ENCODE data around the gene LMAN1.

Gene LMAN1

GRCh38 chr18:59278793-59279192 lies 80.3 kb downstream of the LMAN1 start:
- Histone ChIP-seq H3K4ac (ENCODE audit: low read depth, low read length) (no peak overlapping the region), H3K79me1 (ENCODE audit: low read length) (no peaks in the 10 kb centered on the region), H4K91ac (ENCODE audit: low read depth, low read length) (no peak overlapping the region), H3K14ac (ENCODE audit: low read length) (no peak overlapping the region), H3K79me2 (ENCODE audit: control insufficient read depth, insufficient read depth, low read length, poor library complexity) (no peaks in the 10 kb centered on the region), H3K4me3 (ENCODE audit: low read depth, low read length) (no peak overlapping the region), H2BK120ac (ENCODE audit: insufficient read depth, low read length, poor library complexity) (no peak overlapping the region), H4K8ac (ENCODE audit: low read depth, low read length) (no peak overlapping the region), H3K4me1 (ENCODE audit: control insufficient read depth in 1 of 2, insufficient read depth in 2 of 2, low read length in 2 of 2) (no peaks in the 10 kb centered on the region), H3K18ac (ENCODE audit: low read length) (no peak overlapping the region), H3K9me3 (ENCODE audit: insufficient read depth, low read depth, low read length) (no peaks in the 10 kb centered on the region), H3K27me3 (ENCODE audit: insufficient read depth, low read length) (peaks cover 42% of the 10 kb centered on the region), H3K23ac (ENCODE audit: low read length) (no peak overlapping the region), H2AK5ac (ENCODE audit: low read length) (no peak overlapping the region), H2AFZ (ENCODE audit: insufficient read depth, low read length, poor library complexity) (no peak overlapping the region), H2BK5ac (ENCODE audit: low read depth, low read length, poor library complexity) (no peak overlapping the region), H4K12ac (ENCODE audit: low read depth, low read length) (no peak overlapping the region), H2BK12ac (ENCODE audit: low read length) (no peak overlapping the region), H3K36me3 (ENCODE audit: control insufficient read depth in 1 of 2, insufficient read depth in 2 of 2, low read length in 2 of 2) (no peaks in the 10 kb centered on the region), H3K4me2 (ENCODE audit: low read length) (no peak overlapping the region), H3K27ac (ENCODE audit: low read depth, low read length) (no peak overlapping the region), H3K9ac (ENCODE audit: low read length) (no peak overlapping the region)
- no CpG with 5 or more reads among the region's 5 CpGs for WGBS (ENCODE audit: extremely low coverage, insufficient coverage, insufficient read length)
- no peak for DNase-seq
